OCI-LY3 (cell line): ENCODE results near the gene ZSWIM6.

ENCODE experiments used
- EZH2phosphoT487 ChIP-seq: fragments of 200-600 bp; shearing (Covaris generic); IDR thresholded peaks from 2 replicates; pipeline ENCODE4 v1.6.1; 2018; ENCODE audit warnings: antibody characterized with exemption, mixed run types, low read depth
- TF ChIP-seq, protein P1 (sequence below): fragments of 200-600, 300-600 bp; sonication (generic); IDR thresholded peaks from 2 replicates; pipeline ENCODE4 v1.5.1; 2014; ENCODE audit warnings: antibody characterized with exemption, low read length, low read depth

GRCh38 chr5:61290791-61291210, 41.3 kb upstream of the ZSWIM6 start:
- TF ChIP-seq, protein P1, sequence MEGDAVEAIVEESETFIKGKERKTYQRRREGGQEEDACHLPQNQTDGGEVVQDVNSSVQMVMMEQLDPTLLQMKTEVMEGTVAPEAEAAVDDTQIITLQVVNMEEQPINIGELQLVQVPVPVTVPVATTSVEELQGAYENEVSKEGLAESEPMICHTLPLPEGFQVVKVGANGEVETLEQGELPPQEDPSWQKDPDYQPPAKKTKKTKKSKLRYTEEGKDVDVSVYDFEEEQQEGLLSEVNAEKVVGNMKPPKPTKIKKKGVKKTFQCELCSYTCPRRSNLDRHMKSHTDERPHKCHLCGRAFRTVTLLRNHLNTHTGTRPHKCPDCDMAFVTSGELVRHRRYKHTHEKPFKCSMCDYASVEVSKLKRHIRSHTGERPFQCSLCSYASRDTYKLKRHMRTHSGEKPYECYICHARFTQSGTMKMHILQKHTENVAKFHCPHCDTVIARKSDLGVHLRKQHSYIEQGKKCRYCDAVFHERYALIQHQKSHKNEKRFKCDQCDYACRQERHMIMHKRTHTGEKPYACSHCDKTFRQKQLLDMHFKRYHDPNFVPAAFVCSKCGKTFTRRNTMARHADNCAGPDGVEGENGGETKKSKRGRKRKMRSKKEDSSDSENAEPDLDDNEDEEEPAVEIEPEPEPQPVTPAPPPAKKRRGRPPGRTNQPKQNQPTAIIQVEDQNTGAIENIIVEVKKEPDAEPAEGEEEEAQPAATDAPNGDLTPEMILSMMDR: no peak
- no peak for TF ChIP-seq EZH2phosphoT487
